Measurements from ENCODE around the gene TMEM95.

TMEM95 gene, protein sequence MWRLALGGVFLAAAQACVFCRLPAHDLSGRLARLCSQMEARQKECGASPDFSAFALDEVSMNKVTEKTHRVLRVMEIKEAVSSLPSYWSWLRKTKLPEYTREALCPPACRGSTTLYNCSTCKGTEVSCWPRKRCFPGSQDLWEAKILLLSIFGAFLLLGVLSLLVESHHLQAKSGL

DNA sequence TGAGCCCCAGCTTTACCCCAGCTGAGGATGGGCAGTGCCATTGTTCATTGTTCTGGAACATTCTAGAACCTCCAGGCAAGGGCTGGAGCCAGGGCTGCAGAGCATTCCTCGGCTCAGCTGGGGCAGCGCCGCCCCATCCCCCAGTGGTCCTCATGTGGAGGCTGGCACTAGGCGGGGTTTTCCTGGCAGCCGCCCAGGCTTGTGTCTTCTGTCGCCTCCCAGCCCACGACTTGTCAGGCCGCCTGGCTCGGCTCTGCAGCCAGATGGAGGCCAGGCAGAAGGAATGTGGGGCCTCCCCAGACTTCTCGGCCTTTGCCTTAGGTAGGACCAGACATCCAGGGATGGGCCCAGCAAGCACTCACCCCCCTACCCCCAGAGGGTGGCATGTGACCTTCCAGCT is at the start of gene TMEM95:
TSS of gene TMEM95 (plus strand) at position 104 of the 400 bp plus-strand sequence. CDS start at position 153, 49 bp downstream.
- no peak for DNase-seq (ENCODE audit: low read depth)
- TF ChIP-seq, protein P1, sequence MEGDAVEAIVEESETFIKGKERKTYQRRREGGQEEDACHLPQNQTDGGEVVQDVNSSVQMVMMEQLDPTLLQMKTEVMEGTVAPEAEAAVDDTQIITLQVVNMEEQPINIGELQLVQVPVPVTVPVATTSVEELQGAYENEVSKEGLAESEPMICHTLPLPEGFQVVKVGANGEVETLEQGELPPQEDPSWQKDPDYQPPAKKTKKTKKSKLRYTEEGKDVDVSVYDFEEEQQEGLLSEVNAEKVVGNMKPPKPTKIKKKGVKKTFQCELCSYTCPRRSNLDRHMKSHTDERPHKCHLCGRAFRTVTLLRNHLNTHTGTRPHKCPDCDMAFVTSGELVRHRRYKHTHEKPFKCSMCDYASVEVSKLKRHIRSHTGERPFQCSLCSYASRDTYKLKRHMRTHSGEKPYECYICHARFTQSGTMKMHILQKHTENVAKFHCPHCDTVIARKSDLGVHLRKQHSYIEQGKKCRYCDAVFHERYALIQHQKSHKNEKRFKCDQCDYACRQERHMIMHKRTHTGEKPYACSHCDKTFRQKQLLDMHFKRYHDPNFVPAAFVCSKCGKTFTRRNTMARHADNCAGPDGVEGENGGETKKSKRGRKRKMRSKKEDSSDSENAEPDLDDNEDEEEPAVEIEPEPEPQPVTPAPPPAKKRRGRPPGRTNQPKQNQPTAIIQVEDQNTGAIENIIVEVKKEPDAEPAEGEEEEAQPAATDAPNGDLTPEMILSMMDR (conservative IDR thresholded peaks at IDR 0.05; ENCODE audit: low read depth, low read length) = no peak
- no peak within 1 kb of the TSS for H3K4me3 ChIP-seq (ENCODE audit: low read length)

DNA sequence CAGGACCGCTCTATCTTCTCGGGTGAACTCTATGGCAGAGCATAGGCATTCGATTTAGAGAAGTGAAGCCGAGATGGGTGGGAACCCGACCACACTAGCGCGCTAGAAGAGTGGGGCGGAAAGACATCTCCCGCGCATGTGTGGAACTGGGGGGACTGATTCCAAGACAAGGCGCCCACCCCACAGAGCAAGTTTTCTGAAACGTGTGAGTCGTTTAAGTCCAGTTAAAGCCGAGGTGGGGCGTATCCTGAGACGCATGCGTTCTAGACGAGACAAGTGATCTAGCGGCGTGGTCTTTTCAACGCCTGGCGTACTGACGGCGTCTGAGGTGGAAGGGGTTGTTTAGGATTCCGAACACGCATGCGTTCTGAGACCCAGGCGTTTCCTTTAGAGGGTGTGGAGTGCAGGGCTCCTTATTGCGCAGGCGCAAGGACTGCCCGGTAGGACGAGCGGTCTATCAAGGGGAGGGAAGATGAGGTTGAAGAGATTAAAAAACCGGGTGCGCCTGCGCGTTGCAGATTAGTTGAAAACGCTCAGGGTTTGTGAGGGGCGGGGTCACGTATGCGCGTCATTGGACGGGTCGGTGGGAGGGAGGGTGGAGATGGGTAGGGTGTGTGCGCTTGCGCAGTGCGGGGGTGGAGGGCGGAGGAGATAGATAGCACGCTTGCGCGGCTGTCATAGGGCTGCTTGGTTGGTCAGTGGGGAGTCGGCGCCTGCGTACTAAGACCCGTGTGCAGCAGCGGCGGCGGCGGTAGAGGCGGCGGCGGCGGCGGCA is 47.9 kb upstream of the TMEM95 start, which contains the start of gene EIF5A:
TSS of gene EIF5A (plus strand) at position 718 of the 775 bp plus-strand sequence. CDS start 2,008 bp downstream, outside the sequence.
- peak; percentile 99 for DNase-seq (ENCODE audit: low read depth)
- TF ChIP-seq, protein P1 (conservative IDR thresholded peaks at IDR 0.05; ENCODE audit: low read depth, low read length) = no peak
- H3K4me3 ChIP-seq (ENCODE audit: low read length) = peak within 1 kb of the TSS; percentile 96

DNA sequence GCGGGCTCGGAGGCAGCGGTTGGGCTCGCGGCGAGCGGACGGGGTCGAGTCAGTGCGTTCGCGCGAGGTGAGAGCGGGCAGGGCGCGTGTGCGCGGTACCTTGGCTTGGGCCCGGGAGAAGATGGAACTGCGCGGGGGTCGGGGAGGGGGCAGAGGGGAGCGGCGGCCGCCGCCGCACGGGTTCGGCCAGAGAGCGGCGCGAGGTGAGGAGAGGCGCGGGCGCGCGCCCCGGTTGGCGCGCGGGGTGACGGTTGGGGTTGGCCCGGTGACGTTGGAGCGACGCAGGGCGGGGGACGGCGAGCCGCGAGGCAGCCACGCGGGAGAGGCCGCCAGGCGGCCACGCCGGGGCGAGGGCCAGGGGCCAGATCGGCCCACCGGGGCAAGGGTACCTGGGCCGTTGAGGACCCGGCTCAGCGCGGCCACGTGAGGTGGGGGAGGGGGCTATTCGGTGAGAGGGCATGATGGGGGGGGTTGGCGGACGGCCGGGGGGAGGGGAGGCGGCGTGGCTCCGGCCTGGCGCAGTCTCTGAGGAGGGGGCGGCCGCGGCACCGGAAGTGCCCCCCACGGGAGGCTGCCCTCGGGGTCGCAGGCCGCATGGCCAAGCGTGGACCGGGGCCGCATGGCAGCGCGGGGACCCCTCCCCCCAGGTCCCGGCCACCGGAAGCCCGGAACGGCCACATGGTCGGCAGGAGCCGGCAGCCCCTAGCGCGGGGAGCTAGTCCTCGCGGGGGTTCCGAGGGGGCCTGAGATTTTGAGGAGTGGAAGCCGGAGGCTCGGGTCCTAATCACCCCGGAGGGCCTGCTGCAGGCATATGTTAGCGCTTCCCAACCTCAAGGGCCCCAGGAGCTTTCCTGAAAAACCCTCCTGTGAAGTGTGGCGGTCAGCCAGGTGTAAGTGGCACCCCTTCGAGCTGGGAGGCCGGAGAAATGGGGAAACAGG is 47.0 kb upstream of the TMEM95 start:
- TF ChIP-seq, protein P1 (conservative IDR thresholded peaks at IDR 0.05; ENCODE audit: low read depth, low read length) = no peak
- peak overlapping the region; percentile 96 for H3K4me3 ChIP-seq (ENCODE audit: low read length)
- DNase-seq (ENCODE audit: low read depth) = no peak

DNA sequence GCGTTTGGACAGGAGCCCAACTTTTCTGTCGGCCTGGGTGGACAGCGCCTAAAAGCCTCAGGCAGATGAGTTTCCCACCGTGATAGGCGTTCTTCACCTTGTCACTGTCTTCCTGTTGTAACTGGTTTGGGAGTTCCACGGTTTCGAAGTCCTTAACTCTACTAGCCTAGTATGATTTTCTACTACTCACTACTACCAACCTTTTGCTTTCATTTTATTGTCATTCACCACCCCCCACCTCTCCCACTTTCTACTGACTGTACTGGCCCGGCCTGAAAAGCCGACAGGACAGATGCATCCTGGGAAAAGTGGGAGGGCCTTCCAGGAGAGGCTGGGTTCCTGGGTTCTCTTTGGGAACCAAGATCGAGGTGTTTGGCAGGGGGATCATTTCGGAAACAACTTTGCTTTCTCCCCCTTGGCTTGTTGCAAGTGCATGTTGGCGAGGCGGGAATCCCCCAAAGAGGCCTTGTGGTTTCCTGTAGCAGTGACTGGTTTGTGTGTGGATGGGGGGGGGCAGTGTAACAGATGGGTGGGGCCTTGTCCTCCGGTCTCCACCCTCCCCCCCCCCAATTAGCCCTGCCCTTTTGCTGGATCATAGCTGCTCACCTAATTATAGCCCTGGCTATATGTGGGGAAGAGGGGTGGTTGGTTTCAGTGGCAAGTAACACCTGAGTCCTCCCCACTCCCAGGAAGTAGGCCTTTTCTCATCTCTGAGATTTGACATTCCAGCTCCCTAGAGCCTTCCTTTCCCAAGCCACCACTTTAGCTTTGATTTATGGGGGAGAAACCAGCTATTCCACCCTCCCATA is 46.1 kb upstream of the TMEM95 start:
- no peak for DNase-seq (ENCODE audit: low read depth)
- H3K4me3 ChIP-seq (ENCODE audit: low read length) = peak overlapping the region; percentile 96
- TF ChIP-seq, protein P1 (conservative IDR thresholded peaks at IDR 0.05; ENCODE audit: low read depth, low read length) = no peak

DNA sequence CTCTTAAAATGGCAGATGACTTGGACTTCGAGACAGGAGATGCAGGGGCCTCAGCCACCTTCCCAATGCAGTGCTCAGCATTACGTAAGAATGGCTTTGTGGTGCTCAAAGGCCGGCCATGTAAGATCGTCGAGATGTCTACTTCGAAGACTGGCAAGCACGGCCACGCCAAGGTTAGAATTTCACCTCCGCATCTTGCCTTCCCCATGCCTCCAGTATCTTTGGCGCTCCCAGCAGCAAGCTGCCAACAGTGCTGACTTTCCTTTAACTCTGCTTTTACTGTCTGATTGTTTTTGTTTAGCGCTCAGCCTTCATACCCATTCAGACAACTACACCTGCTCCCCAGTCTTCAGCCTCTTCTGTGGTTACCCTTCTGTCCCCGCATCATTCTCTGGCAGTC is 45.3 kb upstream of the TMEM95 start:
- no peak for DNase-seq (ENCODE audit: low read depth)
- TF ChIP-seq, protein P1 (conservative IDR thresholded peaks at IDR 0.05; ENCODE audit: low read depth, low read length) = no peak
- peak overlapping the region; percentile 2 for H3K4me3 ChIP-seq (ENCODE audit: low read length)

DNA sequence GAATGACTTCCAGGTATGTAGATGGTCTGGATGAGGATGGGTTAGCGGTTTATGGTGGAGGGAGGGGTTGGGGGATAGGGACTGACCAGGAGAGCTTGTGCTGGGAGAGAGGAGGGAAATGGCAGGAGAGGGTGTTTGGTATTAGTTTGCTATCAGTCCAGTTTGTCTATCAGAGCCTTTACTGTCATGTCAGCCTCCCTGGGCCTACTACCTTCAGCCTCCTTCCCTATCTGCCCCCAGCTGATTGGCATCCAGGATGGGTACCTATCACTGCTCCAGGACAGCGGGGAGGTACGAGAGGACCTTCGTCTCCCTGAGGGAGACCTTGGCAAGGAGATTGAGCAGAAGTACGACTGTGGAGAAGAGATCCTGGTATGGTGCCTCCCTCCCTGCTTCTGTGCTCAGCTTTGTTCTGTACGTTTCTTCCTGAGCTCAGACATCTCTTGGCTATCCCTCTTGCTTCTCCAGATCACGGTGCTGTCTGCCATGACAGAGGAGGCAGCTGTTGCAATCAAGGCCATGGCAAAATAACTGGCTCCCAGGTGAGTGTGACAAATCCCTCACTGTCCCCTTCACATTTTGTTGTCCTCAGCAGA is 43.7 kb upstream of the TMEM95 start:
- TF ChIP-seq, protein P1 (conservative IDR thresholded peaks at IDR 0.05; ENCODE audit: low read depth, low read length) = no peak
- DNase-seq (ENCODE audit: low read depth) = no peak
- H3K4me3 ChIP-seq (ENCODE audit: low read length) = no peak overlapping the region

Measured in retinal pigment epithelial cell (primary cell).